IMR-90 (cell line): ENCODE data around the gene YTHDC2. TPM values are rescaled to one million over a fixed set of nuclear protein-coding genes. Genes with fewer than 3 reads are reported as not detected.

Experiments used
- ATAC-seq: fragments of 200-7000 bp; cut with Tn5 transposase; 2 replicates; pipeline ENCODE4 v1.9.1; 2020; ENCODE audit warnings: low read depth, mild to moderate bottlenecking, moderate library complexity
- BruUV-seq: library from RNA; stranded (reverse); fragments of 400-500 nt; replicated peaks from 2 replicates; lab custom pipeline; 2021; lab: Mats Ljungman, UMichigan
- CTCF ChIA-PET: fragments of 300-600 bp; formaldehyde crosslinking; extraction: SDS; loops from one replicate; lab custom pipeline; 2021; ENCODE audit warnings: antibody characterized with exemption; lab: Yijun Ruan, JAX
- POLR2A ChIA-PET: fragments of 300-600 bp; sonication (Branson Sonifier 250); formaldehyde crosslinking; loops from one replicate; lab custom pipeline; 2022; ENCODE audit warnings: antibody characterized with exemption; ENCODE audit not compliant: unreplicated experiment; lab: Charles Lee
- DNase-seq: peaks from one replicate; pipeline ENCODE4 v3.0.0; 2013
- H2AFZ ChIP-seq: replicated peaks from 2 replicates; pipeline ENCODE3; 2013; ENCODE audit warnings: low read length, mild to moderate bottlenecking; ENCODE audit not compliant: poor library complexity
- H2AK5ac ChIP-seq: 2 replicates; pipeline ENCODE4 v1.6.1; 2013; ENCODE audit warnings: low read depth, low read length, inconsistent platforms
- H2AK9ac ChIP-seq: replicated peaks from 2 replicates; pipeline ENCODE3; 2013; ENCODE audit warnings: mild to moderate bottlenecking, low read depth, low read length, moderate library complexity; ENCODE audit not compliant: poor library complexity
- H2BK120ac ChIP-seq: 2 replicates; pipeline ENCODE4 v1.6.1; 2013; ENCODE audit warnings: low read depth, low read length, inconsistent platforms
- H2BK15ac ChIP-seq: 3 replicates; pipeline ENCODE4 v1.6.1; 2013; ENCODE audit warnings: low read depth, low read length, inconsistent platforms
- H2BK20ac ChIP-seq: 2 replicates; pipeline ENCODE4 v1.6.1; 2013; ENCODE audit warnings: low read depth, mild to moderate bottlenecking, inconsistent platforms, low read length, moderate library complexity
- H2BK5ac ChIP-seq: 2 replicates; pipeline ENCODE4 v1.6.1; 2013; ENCODE audit warnings: mild to moderate bottlenecking, low read depth, low read length, inconsistent platforms; ENCODE audit not compliant: poor library complexity, severe bottlenecking
- H3K14ac ChIP-seq: replicated peaks from 2 replicates; pipeline ENCODE4 v1.6.1; 2013; ENCODE audit warnings: low read depth, low read length, inconsistent platforms
- H3K18ac ChIP-seq: 2 replicates; pipeline ENCODE4 v1.6.1; 2013; ENCODE audit warnings: low read depth, low read length, control low read depth
- H3K23ac ChIP-seq: 2 replicates; pipeline ENCODE4 v1.6.1; 2013; ENCODE audit warnings: low read depth, low read length, inconsistent platforms
- H3K27ac ChIP-seq: 2 replicates; pipeline ENCODE4 v1.5.1; 2013; ENCODE audit warnings: mild to moderate bottlenecking, control low read depth, low read length; ENCODE audit not compliant: insufficient read depth
- H3K27me3 ChIP-seq: 2 replicates; pipeline ENCODE4 v1.6.1; 2013; ENCODE audit warnings: low read length; ENCODE audit not compliant: control insufficient read depth, insufficient read depth
- H3K36me3 ChIP-seq: 2 replicates; pipeline ENCODE4 v1.6.1; 2013; ENCODE audit warnings: low read length, mixed read lengths; ENCODE audit not compliant: control insufficient read depth, insufficient read depth
- H3K4ac ChIP-seq: 2 replicates; pipeline ENCODE4 v1.6.1; 2013; ENCODE audit warnings: low read depth, low read length, inconsistent platforms
- H3K4me1 ChIP-seq: 2 replicates; pipeline ENCODE4 v1.6.1; 2013; ENCODE audit warnings: low read length, mixed read lengths; ENCODE audit not compliant: control insufficient read depth, insufficient read depth
- H3K4me2 ChIP-seq: 2 replicates; pipeline ENCODE4 v1.6.1; 2013; ENCODE audit warnings: low read depth, mild to moderate bottlenecking, control low read depth, low read length, moderate library complexity
- H3K4me3 ChIP-seq: 2 replicates; pipeline ENCODE4 v1.5.1; 2013; ENCODE audit warnings: low read depth, mild to moderate bottlenecking, control low read depth, low read length, moderate library complexity; ENCODE audit not compliant: insufficient read depth
- H3K56ac ChIP-seq: 2 replicates; pipeline ENCODE4 v1.6.1; 2013; ENCODE audit warnings: low read length, inconsistent platforms; ENCODE audit not compliant: insufficient read depth; ENCODE audit errors: extremely low read depth
- H3K79me1 ChIP-seq, 2 experiments: 2 replicates each; pipeline ENCODE4 v1.6.1; 2013; ENCODE audit warnings: low read length in 2 of 2, inconsistent platforms in 1 of 2, low read depth in 1 of 2
- H3K9ac ChIP-seq: 2 replicates; pipeline ENCODE4 v1.6.1; 2013; ENCODE audit warnings: low read depth, low read length, control low read depth
- H3K9me1 ChIP-seq: 2 replicates; pipeline ENCODE4 v1.6.1; 2013; ENCODE audit warnings: low read length, inconsistent platforms; ENCODE audit not compliant: insufficient read depth
- H3K9me3 ChIP-seq: 2 replicates; pipeline ENCODE4 v1.6.1; 2013; ENCODE audit warnings: low read length; ENCODE audit not compliant: control insufficient read depth, insufficient read depth
- H4K20me1 ChIP-seq: 2 replicates; pipeline ENCODE4 v1.6.1; 2013; ENCODE audit warnings: low read length, inconsistent platforms; ENCODE audit not compliant: insufficient read depth
- H4K5ac ChIP-seq: 2 replicates; pipeline ENCODE4 v1.6.1; 2013; ENCODE audit warnings: mild to moderate bottlenecking, low read depth, low read length, control low read depth
- H4K8ac ChIP-seq, 2 experiments: 2 replicates each; pipeline ENCODE4 v1.6.1; 2013; ENCODE audit warnings: low read depth in 2 of 2, low read length in 2 of 2, control low read depth in 1 of 2, inconsistent platforms in 1 of 2
- H4K91ac ChIP-seq: 2 replicates; pipeline ENCODE4 v1.6.1; 2013; ENCODE audit warnings: low read depth, low read length, inconsistent platforms; ENCODE audit not compliant: insufficient read depth
- CTCF ChIP-seq: conservative IDR thresholded peaks from 2 replicates; pipeline ENCODE4 v1.5.1; 2012; ENCODE audit warnings: mild to moderate bottlenecking, low read depth, low read length, improper control_type of control experiment
- MXI1 ChIP-seq: IDR thresholded peaks from 2 replicates; pipeline ENCODE4 v1.6.1; 2012; ENCODE audit warnings: low read depth, mild to moderate bottlenecking, low read length, moderate library complexity, borderline replicate concordance
- USF2 ChIP-seq: fragments of 150-350 bp; IDR thresholded peaks from 2 replicates; pipeline ENCODE4 v1.6.1; 2017; ENCODE audit warnings: mild to moderate bottlenecking, antibody characterized with exemption, low read length, low read depth
- WGBS, 2 experiments: methylation state at CpG; one replicate each; pipeline versions ENCODE4 v1.1.5 to v1.1.7; 2013; ENCODE audit warnings: missing lambda C conversion rate in 2 of 2; ENCODE audit not compliant: insufficient read length in 1 of 2; ENCODE audit errors: extremely low coverage in 2 of 2; 5-methylcytosine and 5-hydroxymethylcytosine counted together
- dilution Hi-C: fragments of 300-500 bp; cut with HindIII; formaldehyde crosslinking; loops from one replicate; pipeline ENCODE4 v1.14.3; 2018; ENCODE audit warnings: low sequenced_read_pairs; ENCODE audit not compliant: unreplicated experiment
- in situ Hi-C: fragments of 300-500 bp; cut with MboI; formaldehyde crosslinking; loops from 3 replicates; pipeline ENCODE4 v1.14.3; 2019; ENCODE audit warnings: low sequenced_read_pairs, inconsistent platforms, mixed read lengths
- intact Hi-C: fragments of 100-400 bp; cut with micrococcal nuclease; formaldehyde crosslinking; loops from 2 replicates; pipeline ENCODE4 v1.10.0; 2022
- polyA plus RNA-seq, 3 experiments: library from polyadenylated mRNA; depleted of rRNA; stranded (reverse); fragments of >200 nt; gene quantifications; 2 replicates each; pipeline ENCODE4 v1.2.3, GENCODE V29; 2012; ENCODE audit warnings: low replicate concordance in 1 of 3
- total RNA-seq: library from RNA; depleted of rRNA; stranded (reverse); fragments of >200 nt; gene quantifications from 2 replicates; pipeline ENCODE4 v1.2.3, GENCODE V29; 2012

The YTHDC2 gene
- total and polyA plus RNA-seq, 2 of the 4 experiments (the other 2 are of a cell fraction): 6.5 to 13.4 TPM

DNA sequence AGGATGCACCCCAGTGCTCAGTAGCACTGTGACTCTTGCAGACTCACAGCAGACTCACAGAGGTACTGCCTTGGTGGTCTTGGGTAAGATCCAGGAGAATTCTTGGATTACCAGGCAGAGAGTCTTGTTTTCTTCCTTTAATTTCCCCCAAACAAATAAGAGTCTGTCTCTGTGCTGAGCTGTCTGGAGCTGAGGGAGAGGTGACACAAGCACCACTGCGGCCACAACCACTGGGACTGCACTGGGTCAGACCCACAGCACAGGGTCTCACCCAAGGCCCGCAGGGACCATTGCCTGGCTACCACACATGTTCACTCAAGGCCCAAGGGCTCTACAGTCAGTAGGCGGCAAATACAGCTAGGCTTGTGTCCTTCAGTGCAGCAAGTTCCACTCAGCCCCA is 11.4 kb upstream of the YTHDC2 start:
- POLR2A ChIA-PET: no interaction called here
- intact Hi-C loops: no loop called here
- no peaks in the 10 kb centered on the region for H3K79me1 ChIP-seq

More for the DNA sequence above, 11.4 kb upstream of the YTHDC2 start:
- Histone ChIP-seq H2AFZ (peak overlapping the region; percentile 17), H3K4ac (no peak overlapping the region), H3K9me3 (no peaks in the 10 kb centered on the region), H3K56ac (no peak overlapping the region), H3K27me3 (no peaks in the 10 kb centered on the region), H4K5ac (no peak overlapping the region), H2BK15ac (no peak overlapping the region), H4K91ac (no peak overlapping the region), H3K36me3 (no peaks in the 10 kb centered on the region), H2BK5ac (no peak overlapping the region), H2AK9ac (no peak overlapping the region), H3K14ac (no peak overlapping the region), H3K18ac (no peak overlapping the region), H4K8ac (no peak overlapping the region), H3K27ac (no peak overlapping the region), H2AK5ac (no peak overlapping the region), H3K9ac (no peak overlapping the region), H3K4me2 (no peak overlapping the region), H3K4me1 (no peaks in the 10 kb centered on the region), H3K9me1 (no peaks in the 10 kb centered on the region), H3K4me3 (no peak overlapping the region), H3K23ac (no peak overlapping the region), H2BK20ac (no peak overlapping the region), H2BK120ac (no peak overlapping the region), H4K20me1 (no peaks in the 10 kb centered on the region)
- CTCF ChIA-PET: no interaction called here
- TF ChIP-seq CTCF (no peak), USF2 (no peak), MXI1 (no peak)
- dilution Hi-C loops: no loop called here
- ATAC-seq: no peak
- 92% methylated on average over 1 of the region's 3 CpGs; no CpG with 5 or more reads in 1 of the 2 experiments for WGBS, 2 experiments
- BruUV-seq: no TSS peak
- no peak for DNase-seq
- in situ Hi-C loops: loop anchor here (5.0 to 10.0 kb wide), 2 partner anchors 120 to 517 kb away; no protein-coding TSS in a partner anchor
